H1 (cell line): ENCODE data around the gene SHCBP1L. TPM values are rescaled to one million over a fixed set of nuclear protein-coding genes. Genes with fewer than 3 reads are reported as not detected.

Experiments used
- CTCF ChIA-PET: fragments of 300-600 bp; sonication (Branson Sonifier 250); formaldehyde crosslinking; loops from one replicate; lab custom pipeline; 2021; ENCODE audit not compliant: partially characterized antibody; lab: Charles Lee
- POLR2A ChIA-PET: fragments of 300-600 bp; sonication (Branson Sonifier 250); formaldehyde crosslinking; loops from one replicate; lab custom pipeline; 2021; ENCODE audit warnings: inconsistent platforms; ENCODE audit not compliant: partially characterized antibody; lab: Charles Lee
- DNase-seq, 2 experiments: peaks; one replicate each; pipeline versions ENCODE4 v3.0.0 to v3.0.0-alpha.2; 2010 to 2022; ENCODE audit warnings: low spot score in 2 of 2, low read depth in 1 of 2, mixed read lengths in 1 of 2
- FAIRE-seq: peaks from 2 replicates; lab custom pipeline; 2011; peaks lifted over from hg19 to GRCh38; lab: Jason Lieb, UNC
- H2AFZ ChIP-seq: 2 replicates; pipeline ENCODE4 v1.8.1; 2012; ENCODE audit warnings: low read length, inconsistent platforms
- H2AK5ac ChIP-seq: 2 replicates; pipeline ENCODE4 v1.6.1; 2013; ENCODE audit warnings: low read depth, low read length
- H2BK120ac ChIP-seq: replicated peaks from 2 replicates; pipeline ENCODE3; 2013; ENCODE audit warnings: low read depth, low read length, inconsistent platforms
- H2BK12ac ChIP-seq: 2 replicates; pipeline ENCODE4 v1.6.1; 2013; ENCODE audit warnings: low read depth, low read length
- H2BK15ac ChIP-seq: 2 replicates; pipeline ENCODE4 v1.6.1; 2013; ENCODE audit warnings: low read length
- H2BK20ac ChIP-seq: 2 replicates; pipeline ENCODE4 v1.6.1; 2013; ENCODE audit warnings: low read length
- H2BK5ac ChIP-seq: 2 replicates; pipeline ENCODE4 v1.6.1; 2013; ENCODE audit warnings: low read depth, low read length
- H3K14ac ChIP-seq: 2 replicates; pipeline ENCODE4 v1.6.1; 2013; ENCODE audit warnings: inconsistent platforms; ENCODE audit not compliant: insufficient read length
- H3K18ac ChIP-seq: 2 replicates; pipeline ENCODE4 v1.6.1; 2013; ENCODE audit warnings: low read length; ENCODE audit errors: extremely low read depth
- H3K23ac ChIP-seq: 2 replicates; pipeline ENCODE4 v1.6.1; 2013; ENCODE audit warnings: inconsistent platforms; ENCODE audit not compliant: insufficient read length
- H3K23me2 ChIP-seq: 2 replicates; pipeline ENCODE4 v1.6.1; 2013; ENCODE audit warnings: low read depth, low read length
- H3K27ac ChIP-seq: 2 replicates; pipeline ENCODE4 v1.6.1; 2011; ENCODE audit warnings: low read depth, low read length, inconsistent platforms
- H3K27me3 ChIP-seq, 4 experiments: replicated peaks in 1 of 4; 1 replicate in 1 of 4; 2 replicates in 3 of 4; pipeline versions ENCODE4 v1.6.1 to v1.8.1; 2011 to 2013; ENCODE audit warnings: low read length in 3 of 4, mild to moderate bottlenecking in 3 of 4, inconsistent platforms in 2 of 4, mixed read lengths in 2 of 4, moderate library complexity in 1 of 4; ENCODE audit not compliant: control insufficient read depth in 3 of 4, insufficient read depth in 3 of 4; ENCODE audit errors: extremely low read depth in 1 of 4
- H3K36me3 ChIP-seq, 4 experiments: 2 replicates each; pipeline versions ENCODE4 v1.6.1 to v1.8.1; 2011 to 2013; ENCODE audit warnings: mild to moderate bottlenecking in 4 of 4, low read length in 3 of 4, moderate library complexity in 2 of 4, control low read depth in 1 of 4, inconsistent platforms in 1 of 4; ENCODE audit not compliant: insufficient read depth in 4 of 4, control insufficient read depth in 2 of 4
- H3K4ac ChIP-seq: replicated peaks from 2 replicates; pipeline ENCODE3; 2013; ENCODE audit warnings: low read length, low read depth, mixed read lengths, inconsistent platforms; ENCODE audit not compliant: insufficient read length
- H3K4me1 ChIP-seq, 4 experiments: replicated peaks in 1 of 4; 1 replicate in 1 of 4; 2 replicates in 3 of 4; pipeline versions ENCODE4 v1.6.1 to v1.8.1; 2011 to 2013; ENCODE audit warnings: low read length in 3 of 4, inconsistent platforms in 2 of 4, mixed read lengths in 1 of 4; ENCODE audit not compliant: insufficient read depth in 4 of 4, control insufficient read depth in 3 of 4
- H3K4me2 ChIP-seq, 2 experiments: 2 replicates each; pipeline versions ENCODE4 v1.6.1 to v1.8.1; 2011 to 2013; ENCODE audit warnings: low read depth in 2 of 2, low read length in 2 of 2, control low read depth in 1 of 2, inconsistent platforms in 1 of 2, mild to moderate bottlenecking in 1 of 2; ENCODE audit not compliant: insufficient read depth in 1 of 2
- H3K4me3 ChIP-seq, 4 experiments: fragments of 200-600, 300-600 bp in 1 of 4; sonication (generic), shearing (Covaris generic), sonication (Bioruptor Twin) in 1 of 4; 2 replicates each; pipeline versions ENCODE4 v1.5.1 to v1.8.1; 2011 to 2016; ENCODE audit warnings: low read length in 4 of 4, low read depth in 3 of 4, control low read depth in 2 of 4, inconsistent platforms in 2 of 4, mild to moderate bottlenecking in 2 of 4, mixed read lengths in 1 of 4, moderate library complexity in 1 of 4; ENCODE audit not compliant: insufficient read depth in 2 of 4; ENCODE audit errors: extremely low read depth in 1 of 4
- H3K56ac ChIP-seq: replicated peaks from 2 replicates; pipeline ENCODE3; 2013; ENCODE audit warnings: low read depth, mild to moderate bottlenecking, mixed read lengths, low read length, inconsistent platforms; ENCODE audit not compliant: insufficient read length
- H3K79me1 ChIP-seq: 2 replicates; pipeline ENCODE4 v1.6.1; 2013; ENCODE audit warnings: low read depth, low read length, control low read depth
- H3K79me2 ChIP-seq, 2 experiments: 2 replicates each; pipeline versions ENCODE4 v1.6.1 to v1.8.1; 2012 to 2013; ENCODE audit warnings: low read length in 2 of 2, mild to moderate bottlenecking in 2 of 2, inconsistent platforms in 1 of 2; ENCODE audit not compliant: insufficient read depth in 2 of 2, control insufficient read depth in 1 of 2
- H3K9ac ChIP-seq, 4 experiments: replicated peaks in 1 of 4; 1 replicate in 1 of 4; 2 replicates in 3 of 4; pipeline versions ENCODE4 v1.6.1 to v1.8.1; 2011 to 2013; ENCODE audit warnings: low read depth in 3 of 4, low read length in 3 of 4, control low read depth in 2 of 4, mild to moderate bottlenecking in 2 of 4, moderate library complexity in 2 of 4, inconsistent platforms in 1 of 4; ENCODE audit errors: extremely low read depth in 1 of 4
- H3K9me3 ChIP-seq, 2 experiments: 2 replicates each; pipeline versions ENCODE4 v1.6.1 to v1.8.1; 2012 to 2013; ENCODE audit warnings: mild to moderate bottlenecking in 2 of 2, moderate library complexity in 2 of 2, control low read depth in 1 of 2, inconsistent platforms in 1 of 2, low read depth in 1 of 2, low read length in 1 of 2, mixed read lengths in 1 of 2; ENCODE audit not compliant: insufficient read depth in 2 of 2
- H4K20me1 ChIP-seq, 2 experiments: replicated peaks in 1 of 2; 2 replicates each; pipeline versions ENCODE3 to v1.8.1; 2011 to 2013; ENCODE audit warnings: inconsistent platforms in 2 of 2, low read length in 2 of 2, mild to moderate bottlenecking in 1 of 2; ENCODE audit not compliant: insufficient read depth in 2 of 2, control insufficient read depth in 1 of 2
- H4K5ac ChIP-seq: 2 replicates; pipeline ENCODE4 v1.6.1; 2013; ENCODE audit warnings: low read length, low read depth, mixed read lengths, inconsistent platforms; ENCODE audit not compliant: insufficient read length
- H4K8ac ChIP-seq: 2 replicates; pipeline ENCODE4 v1.8.0; 2013; ENCODE audit warnings: mild to moderate bottlenecking, moderate library complexity, low read length, inconsistent platforms; ENCODE audit not compliant: insufficient read depth; ENCODE audit errors: extremely low read depth
- H4K91ac ChIP-seq: replicated peaks from 2 replicates; pipeline ENCODE3; 2013; ENCODE audit warnings: low read length, mixed read lengths, inconsistent platforms; ENCODE audit not compliant: insufficient read length
- CBX5 ChIP-seq: fragments of 300-800, 300-1000 bp; sonication (generic); IDR thresholded peaks from 2 replicates; pipeline ENCODE4 v1.7.1; 2016; ENCODE audit warnings: antibody characterized with exemption, low read length, low read depth
- CEBPB ChIP-seq: IDR thresholded peaks from 2 replicates; pipeline ENCODE4 v1.6.1; 2012; ENCODE audit warnings: low read depth, low read length
- EZH2 ChIP-seq: fragments of 200-600 bp; sonication (generic); IDR thresholded peaks from 2 replicates; pipeline ENCODE4 v1.7.1; 2012; ENCODE audit warnings: low read depth, mild to moderate bottlenecking, moderate library complexity, low read length, inconsistent platforms; ENCODE audit not compliant: severe bottlenecking
- FOSL1 ChIP-seq: IDR thresholded peaks from 2 replicates; pipeline ENCODE4 v1.6.1; 2011; ENCODE audit warnings: mild to moderate bottlenecking, low read depth, low read length, moderate library complexity; ENCODE audit not compliant: insufficient read depth
- JUN ChIP-seq: IDR thresholded peaks from 2 replicates; pipeline ENCODE4 v1.6.1; 2011; ENCODE audit warnings: low read depth, mild to moderate bottlenecking, improper control_type of control experiment, low read length
- RBBP5 ChIP-seq: IDR thresholded peaks from 2 replicates; pipeline ENCODE4 v1.7.1; 2012; ENCODE audit warnings: low read depth, mild to moderate bottlenecking, inconsistent platforms, low read length, moderate library complexity, borderline replicate concordance
- RFX5 ChIP-seq: IDR thresholded peaks from 2 replicates; pipeline ENCODE4 v1.6.1; 2011; ENCODE audit warnings: low read depth, low read length, improper control_type of control experiment, borderline replicate concordance
- RXRA ChIP-seq: IDR thresholded peaks from 2 replicates; pipeline ENCODE4 v1.6.1; 2011; ENCODE audit warnings: low read depth, mild to moderate bottlenecking, low read length, moderate library complexity; ENCODE audit not compliant: insufficient read depth
- TBP ChIP-seq: IDR thresholded peaks from 2 replicates; pipeline ENCODE4 v1.6.1; 2011; ENCODE audit warnings: low read depth, low read length, improper control_type of control experiment
- TEAD4 ChIP-seq: IDR thresholded peaks from 2 replicates; pipeline ENCODE4 v1.6.1; 2012; ENCODE audit warnings: low read depth, low read length, inconsistent platforms, mixed read lengths
- WGBS, 2 experiments: shearing (Covaris generic) in 1 of 2; methylation state at CpG; one replicate each; pipeline versions ENCODE4 v1.1.6 to v1.1.7; 2013 to 2015; ENCODE audit warnings: low lambda C conversion rate in 2 of 2, mixed read lengths in 2 of 2, inconsistent platforms in 1 of 2, low coverage in 1 of 2, missing lambda C conversion rate in 1 of 2; ENCODE audit not compliant: insufficient replicate concordance in 2 of 2, insufficient coverage in 1 of 2, insufficient read length in 1 of 2; ENCODE audit errors: extremely low coverage in 1 of 2, missing lambda C conversion rate in 1 of 2; 5-methylcytosine and 5-hydroxymethylcytosine counted together
- polyA plus RNA-seq, 7 experiments: library from polyadenylated mRNA; depleted of rRNA in 3 of 7; stranded (reverse) in 5 of 7; unstranded in 2 of 7; fragments of >200 nt in 5 of 7; fragments of 200-250 nt in 2 of 7; gene quantifications; 1 replicate in 5 of 7; 2 replicates in 1 of 7; 4 replicates in 1 of 7; pipeline versions ENCODE4 v1.2.1 to v1.2.3, GENCODE V29; 2011 to 2013; ENCODE audit warnings: missing spikeins in 2 of 7, mixed read lengths in 2 of 7
- total RNA-seq: library from RNA; stranded (reverse); fragmentation: NEBNext Ultra II Directional; extraction: Animal tissue kit (Norgen Biotek cat#: 25700); gene quantifications from 2 replicates; pipeline ENCODE4 v1.2.1, GENCODE V29; 2021
- TF ChIP-seq, protein P1 (sequence below), 3 experiments: IDR thresholded peaks; 1 replicate in 2 of 3; 2 replicates in 1 of 3; pipeline versions ENCODE4 v1.5.1 to v1.6.1; 2011; ENCODE audit warnings: low read length in 3 of 3, mild to moderate bottlenecking in 3 of 3, inconsistent platforms in 2 of 3, low read depth in 1 of 3, moderate library complexity in 1 of 3; ENCODE audit not compliant: insufficient read depth in 1 of 3; ENCODE audit errors: control extremely low read depth in 1 of 3

Gene SHCBP1L
- total and polyA plus RNA-seq, 2 of the 8 experiments (the other 6 are each of a cell fraction or from before 2014, with no cell fraction given): not detected

DNA sequence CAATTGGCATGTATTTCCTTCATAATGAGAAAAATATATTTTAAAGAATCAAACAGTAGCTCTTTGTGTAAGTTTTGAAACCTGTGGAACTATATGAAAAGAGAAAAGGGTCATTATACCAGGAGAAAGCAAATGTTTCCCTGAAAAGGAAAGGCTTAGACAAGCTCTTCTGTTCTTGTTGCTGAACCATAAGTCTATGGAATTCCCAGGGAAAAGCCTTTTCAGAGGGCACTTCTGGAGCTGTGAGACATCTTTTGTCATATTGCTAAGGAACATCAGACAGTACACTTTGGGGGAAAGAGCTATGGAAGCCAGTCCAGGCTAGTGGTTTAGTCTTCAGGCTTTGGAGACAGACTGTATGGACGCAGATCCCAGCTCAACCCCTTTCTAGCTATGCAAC lies 12.1 kb upstream of the SHCBP1L start:
- H3K79me1 ChIP-seq: no peaks in the 10 kb centered on the region
- WGBS, 2 experiments: 90% methylated on average over 1 of the region's 1 CpG; no CpG with 5 or more reads in 1 of the 2 experiments
- no peaks in the 10 kb centered on the region for H3K79me2 ChIP-seq
- H3K4me1 ChIP-seq: 0 out of 7 replicates have a peak, but pooled peaks cover 0 to 4% (median 2%) of the 10 kb centered on the region in 4 experiments
- POLR2A ChIA-PET: interaction anchor here (0.7 kb wide), 1 partner anchor 9 kb away, joined by 3 read pairs; no protein-coding TSS in a partner anchor
- no peak for DNase-seq
- no peak overlapping the region for H3K14ac ChIP-seq
- H2AK5ac ChIP-seq: no peak overlapping the region
- H3K9me3 ChIP-seq: no peaks in the 10 kb centered on the region
- H3K4me3 ChIP-seq: no peak overlapping the region
- H3K23me2 ChIP-seq: no peaks in the 10 kb centered on the region
- H2AFZ ChIP-seq: no peak overlapping the region
- H4K20me1 ChIP-seq: no peaks in the 10 kb centered on the region
- no peak overlapping the region for H3K18ac ChIP-seq
- no peak overlapping the region for H2BK120ac ChIP-seq
- H2BK5ac ChIP-seq: no peak overlapping the region
- H4K91ac ChIP-seq: no peak overlapping the region
- 0 out of 2 replicates have a peak overlapping the region, but pooled peaks have one; percentile 0 for H2BK20ac ChIP-seq
- CTCF ChIA-PET: interaction anchor here (0.6 to 7.8 kb wide), 14 partner anchors 10 to 658 kb away, joined by 3 to 67 read pairs (median 4); no protein-coding TSS in a partner anchor
- H4K5ac ChIP-seq: no peak overlapping the region
- FAIRE-seq: no peak
- H4K8ac ChIP-seq: no peak overlapping the region
- no peak overlapping the region for H3K4ac ChIP-seq
- no peak overlapping the region for H3K56ac ChIP-seq
- no peak overlapping the region for H2BK15ac ChIP-seq
- H2BK12ac ChIP-seq: no peak overlapping the region
- H3K4me2 ChIP-seq: no peak overlapping the region
- no peak overlapping the region for H3K27ac ChIP-seq
- no peaks in the 10 kb centered on the region for H3K36me3 ChIP-seq
- no peak overlapping the region for H3K23ac ChIP-seq
- H3K27me3 ChIP-seq: no peaks in the 10 kb centered on the region
- H3K9ac ChIP-seq: no peak overlapping the region
- TF ChIP-seq TEAD4: no peak
- TF ChIP-seq JUN: no peak
- TF ChIP-seq CBX5: no peak
- TF ChIP-seq EZH2: no peak
- no peak for TF ChIP-seq FOSL1
- TF ChIP-seq RBBP5: no peak
- TF ChIP-seq TBP: no peak
- TF ChIP-seq RXRA: no peak
- TF ChIP-seq, protein P1, sequence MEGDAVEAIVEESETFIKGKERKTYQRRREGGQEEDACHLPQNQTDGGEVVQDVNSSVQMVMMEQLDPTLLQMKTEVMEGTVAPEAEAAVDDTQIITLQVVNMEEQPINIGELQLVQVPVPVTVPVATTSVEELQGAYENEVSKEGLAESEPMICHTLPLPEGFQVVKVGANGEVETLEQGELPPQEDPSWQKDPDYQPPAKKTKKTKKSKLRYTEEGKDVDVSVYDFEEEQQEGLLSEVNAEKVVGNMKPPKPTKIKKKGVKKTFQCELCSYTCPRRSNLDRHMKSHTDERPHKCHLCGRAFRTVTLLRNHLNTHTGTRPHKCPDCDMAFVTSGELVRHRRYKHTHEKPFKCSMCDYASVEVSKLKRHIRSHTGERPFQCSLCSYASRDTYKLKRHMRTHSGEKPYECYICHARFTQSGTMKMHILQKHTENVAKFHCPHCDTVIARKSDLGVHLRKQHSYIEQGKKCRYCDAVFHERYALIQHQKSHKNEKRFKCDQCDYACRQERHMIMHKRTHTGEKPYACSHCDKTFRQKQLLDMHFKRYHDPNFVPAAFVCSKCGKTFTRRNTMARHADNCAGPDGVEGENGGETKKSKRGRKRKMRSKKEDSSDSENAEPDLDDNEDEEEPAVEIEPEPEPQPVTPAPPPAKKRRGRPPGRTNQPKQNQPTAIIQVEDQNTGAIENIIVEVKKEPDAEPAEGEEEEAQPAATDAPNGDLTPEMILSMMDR (IDR thresholded peaks at IDR 0.05; ENCODE audit: control extremely low read depth in 1 of 3, insufficient read depth in 1 of 3, low read depth in 1 of 3, low read length in 3 of 3): no peak
- no peak for TF ChIP-seq CEBPB
- TF ChIP-seq RFX5: no peak
